Colonic mucosa (tissue), 4 donors: ENCODE measurements around the gene CFL1. TPM values are rescaled to one million over a fixed set of nuclear protein-coding genes. Genes with fewer than 3 reads are reported as not detected.
A peak's percentile ranks its signal among the peaks of the same experiment; 100 is the strongest.

Source experiments
- DNase-seq: peaks from one replicate; pipeline ENCODE4 v3.0.0-alpha.2; 2020
- H3K27ac ChIP-seq: fragments of 200-600 bp; one replicate; pipeline ENCODE4 v1.8.0; 2021
- H3K27me3 ChIP-seq: fragments of 200-600 bp; one replicate; pipeline ENCODE4 v1.8.0; 2021
- H3K36me3 ChIP-seq: fragments of 200-600 bp; one replicate; pipeline ENCODE4 v1.8.0; 2021
- H3K4me1 ChIP-seq: fragments of 200-600 bp; one replicate; pipeline ENCODE4 v1.8.0; 2021; ENCODE audit warnings: mild to moderate bottlenecking
- H3K4me3 ChIP-seq: fragments of 200-600 bp; one replicate; pipeline ENCODE4 v1.8.0; 2021
- H3K9ac ChIP-seq, 2 donors: one replicate each; pipeline ENCODE4 v1.7.0; 2013; ENCODE audit warnings: control low read depth in 2 of 2, low read depth in 2 of 2, low read length in 2 of 2
- H3K9me3 ChIP-seq: fragments of 200-600 bp; one replicate; pipeline ENCODE4 v1.8.0; 2021
- CTCF ChIP-seq: fragments of 200-600 bp; IDR thresholded peaks from one replicate; pipeline ENCODE4 v1.8.0; 2022; ENCODE audit warnings: antibody characterized with exemption, mild to moderate bottlenecking
- intact Hi-C: fragments of 100-400 bp; cut with DNase I; formaldehyde crosslinking; loops from one replicate; pipeline ENCODE4 v1.14.1; 2022
- total RNA-seq, 2 donors: library from RNA; stranded (reverse); fragmentation: NEBNext Ultra II Directional in 1 of 2; extraction: Animal tissue kit (Norgen Biotek cat#: 25700) in 1 of 2; gene quantifications; one replicate each; pipeline ENCODE4 v1.2.1, GENCODE V29; 2021
- donor health status: healthy.
- donor health status: DM: no; HTN: no; CAD: no.
- donor health status: DM: no; HTN: no; CAD: no.

Gene CFL1
- total RNA-seq, 2 donors from 2014 or later = 1,832 to 1,932 TPM

DNA sequence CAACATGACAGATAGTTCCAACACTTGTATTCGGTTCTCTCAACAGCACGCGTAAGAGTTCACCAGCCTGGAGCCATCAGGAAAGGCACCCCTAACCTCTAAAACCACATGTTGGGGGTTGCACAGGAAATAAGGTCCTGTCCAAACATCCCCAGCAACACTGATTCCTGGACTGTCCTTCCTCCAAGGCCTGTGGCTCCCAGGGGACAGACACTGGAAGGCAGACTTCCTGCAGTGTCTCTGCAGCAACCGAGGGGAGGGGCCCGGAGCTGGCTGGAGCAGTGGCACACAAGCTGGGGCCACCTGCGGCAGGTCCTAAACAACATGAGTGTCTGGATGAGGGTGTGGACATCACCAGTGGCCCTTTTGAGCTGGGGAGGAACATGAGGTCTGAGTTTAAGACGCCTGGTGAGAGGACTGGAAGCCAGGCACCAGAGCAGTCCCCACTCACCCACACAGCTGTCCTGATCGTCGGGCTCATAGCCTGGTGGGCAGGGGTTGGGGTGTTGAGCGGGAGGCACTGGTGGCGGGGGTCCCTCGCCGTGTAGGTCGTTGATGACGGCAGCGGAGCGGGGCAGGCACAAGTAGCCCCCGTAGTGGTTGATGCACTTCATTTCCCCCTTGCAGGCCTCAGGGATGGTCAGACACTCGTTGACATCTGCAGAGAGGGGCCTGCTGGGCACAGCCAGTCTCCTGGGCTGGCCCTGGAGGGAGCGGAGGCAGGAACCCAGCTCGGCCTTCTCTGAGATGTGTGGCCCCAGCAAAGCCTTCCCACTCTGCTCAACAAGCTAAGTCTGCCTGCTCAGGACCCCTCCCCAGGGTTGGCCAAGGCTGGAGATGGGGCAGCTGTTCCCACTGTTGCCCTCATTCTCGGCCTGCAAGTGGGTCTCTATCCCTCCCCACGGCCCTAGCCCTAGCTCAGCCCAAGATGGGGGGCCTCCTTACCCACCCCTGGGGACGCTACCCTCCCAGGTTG lies 13.0 kb upstream of the CFL1 start:
- TF ChIP-seq CTCF = no peak
- no peak for DNase-seq
- H3K4me1 ChIP-seq = no peaks in the 10 kb centered on the region
- intact Hi-C loops = no loop called here
- no peaks in the 10 kb centered on the region for H3K9me3 ChIP-seq
- peak overlapping the region; percentile 67 for H3K27ac ChIP-seq
- H3K9ac ChIP-seq = peak overlapping the region; percentile 18 to 65
- no peaks in the 10 kb centered on the region for H3K27me3 ChIP-seq
- H3K4me3 ChIP-seq = no peak overlapping the region
- no peaks in the 10 kb centered on the region for H3K36me3 ChIP-seq

DNA sequence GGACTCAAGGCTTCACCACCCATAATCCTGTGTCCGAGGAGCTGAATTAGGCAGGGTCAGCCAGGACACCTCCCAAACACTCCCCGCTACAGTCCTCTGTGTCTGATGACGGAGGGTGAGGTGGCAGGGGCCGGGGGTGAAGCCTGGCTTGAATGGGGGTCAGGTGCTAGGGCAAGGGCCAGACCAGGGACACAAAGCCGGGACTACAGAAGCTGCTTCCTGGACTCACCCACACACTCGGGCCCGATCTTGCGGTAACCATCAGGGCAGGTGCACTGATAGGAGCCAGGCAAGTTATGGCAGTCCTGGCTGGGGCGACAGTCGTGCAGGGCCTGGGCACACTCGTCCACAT lies 12.3 kb upstream of the CFL1 start:
- Histone ChIP-seq H3K27ac (no peak overlapping the region), H3K9me3 (no peaks in the 10 kb centered on the region), H3K36me3 (no peaks in the 10 kb centered on the region), H3K27me3 (no peaks in the 10 kb centered on the region), H3K9ac (peak overlapping the region in 1 of 2 donors; percentile 19), H3K4me3 (no peak overlapping the region), H3K4me1 (no peaks in the 10 kb centered on the region)
- intact Hi-C loops = no loop called here
- DNase-seq = no peak
- no peak for TF ChIP-seq CTCF

DNA sequence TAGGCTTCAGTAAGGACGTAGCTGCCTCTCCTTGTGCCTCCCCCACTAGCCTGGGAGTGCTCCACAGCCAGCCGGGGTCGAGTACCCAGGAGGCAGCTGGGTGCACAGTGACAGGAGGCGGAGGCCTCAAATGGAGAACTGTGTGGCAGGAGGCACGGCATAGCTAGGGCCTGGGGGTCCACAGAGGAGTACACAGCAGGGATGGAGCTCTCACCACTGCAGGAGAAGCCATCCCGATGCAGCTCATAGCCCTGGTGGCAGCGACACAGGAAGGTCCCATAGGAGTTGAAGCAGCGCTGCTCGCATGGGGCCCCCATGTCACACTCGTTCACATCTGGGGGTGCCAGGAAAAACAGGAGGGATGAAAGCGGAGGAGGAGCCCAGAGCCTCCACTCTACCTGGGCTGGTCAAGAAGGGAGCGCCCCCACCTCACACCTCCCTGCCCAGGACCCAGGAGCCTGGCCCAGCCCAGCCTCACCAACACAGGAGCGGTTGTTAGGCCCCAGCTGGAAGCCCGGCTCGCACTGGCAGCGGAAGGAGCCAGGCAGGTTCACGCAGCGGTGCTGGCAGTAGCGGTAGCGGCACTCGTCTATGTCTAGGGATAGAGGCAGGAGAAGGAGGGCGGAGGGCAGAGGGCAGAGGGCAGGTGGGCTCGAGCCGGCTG lies 11.8 kb upstream of the CFL1 start:
- H3K27ac ChIP-seq = no peak overlapping the region
- no peak overlapping the region for H3K4me3 ChIP-seq
- H3K27me3 ChIP-seq = no peaks in the 10 kb centered on the region
- no peaks in the 10 kb centered on the region for H3K36me3 ChIP-seq
- no peak overlapping the region for H3K9ac ChIP-seq
- no peaks in the 10 kb centered on the region for H3K4me1 ChIP-seq
- H3K9me3 ChIP-seq = no peaks in the 10 kb centered on the region
- intact Hi-C loops = no loop called here
- TF ChIP-seq CTCF = no peak
- DNase-seq = no peak

DNA sequence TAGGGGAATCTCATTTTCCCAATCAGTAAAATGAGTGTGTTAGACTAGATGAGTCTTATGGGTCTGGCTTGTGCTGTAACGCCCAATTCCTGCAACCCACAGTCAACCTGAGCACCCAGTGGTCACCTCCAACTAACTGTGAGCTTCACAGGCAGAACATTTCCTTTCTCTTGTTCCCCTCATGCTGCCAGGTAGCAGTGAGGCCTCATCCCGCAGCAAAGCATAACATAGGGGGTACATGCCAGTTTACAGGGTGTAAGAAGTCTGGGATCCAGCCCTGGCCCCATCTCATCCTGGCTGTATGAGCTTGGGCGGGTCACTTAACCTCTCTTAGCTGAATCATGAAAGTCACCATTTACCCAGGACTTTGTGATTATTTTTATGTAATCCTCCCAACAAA lies 10.9 kb upstream of the CFL1 start:
- TF ChIP-seq CTCF = no peak
- Histone ChIP-seq H3K27me3 (no peaks in the 10 kb centered on the region), H3K4me3 (no peak overlapping the region), H3K9ac (no peak overlapping the region), H3K27ac (no peak overlapping the region), H3K4me1 (no peaks in the 10 kb centered on the region), H3K36me3 (no peaks in the 10 kb centered on the region), H3K9me3 (no peaks in the 10 kb centered on the region)
- intact Hi-C loops = no loop called here
- no peak for DNase-seq

DNA sequence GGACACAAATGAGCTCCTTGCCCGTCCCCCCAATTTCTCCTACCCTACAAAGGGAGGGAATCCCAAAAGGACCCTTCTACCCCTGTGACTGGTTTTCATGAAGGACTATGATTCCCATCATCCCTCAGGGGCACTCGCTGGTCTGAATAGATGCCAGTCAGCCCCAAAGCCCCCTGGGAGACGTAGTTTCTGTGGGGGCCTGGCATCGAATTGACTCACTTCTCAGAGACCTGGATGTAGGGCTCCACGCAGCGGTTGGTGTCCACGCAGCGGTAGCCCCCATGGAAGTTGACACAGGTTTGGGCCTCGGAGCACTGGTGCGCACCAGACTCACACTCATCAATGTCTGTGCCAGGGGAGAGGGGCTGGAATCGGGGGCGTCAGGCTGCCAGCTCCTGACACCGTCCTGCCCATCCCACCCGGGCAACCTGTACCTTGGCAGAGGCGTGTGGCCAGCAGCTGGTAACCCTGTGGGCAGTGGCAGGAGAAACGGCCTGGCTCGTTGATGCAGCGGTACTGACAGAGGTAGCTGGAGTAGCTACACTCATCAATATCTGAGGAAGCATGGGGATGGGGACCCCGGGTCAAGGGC lies 10.2 kb upstream of the CFL1 start:
- Histone ChIP-seq H3K4me1 (no peaks in the 10 kb centered on the region), H3K27me3 (no peaks in the 10 kb centered on the region), H3K4me3 (no peak overlapping the region), H3K36me3 (no peaks in the 10 kb centered on the region), H3K9ac (no peak overlapping the region), H3K9me3 (no peaks in the 10 kb centered on the region), H3K27ac (no peak overlapping the region)
- DNase-seq = no peak
- no peak for TF ChIP-seq CTCF
- intact Hi-C loops = no loop called here
